ENCODE data around the gene QRFP.

GRCh38 chr9:130864541-130864940 is 32.1 kb downstream of the QRFP start:
- TF ChIP-seq CTCF (IDR thresholded peaks at IDR 0.05; ENCODE audit: low read depth, low read length, missing input control) (no peak), ZBTB33 (IDR thresholded peaks at IDR 0.05) (no peak), ATF3 (IDR thresholded peaks at IDR 0.05) (no peak), JUND (IDR thresholded peaks at IDR 0.05) (no peak), TAF1 (conservative IDR thresholded peaks at IDR 0.05) (no peak), MAX (IDR thresholded peaks at IDR 0.05) (no peak), EGR1 (IDR thresholded peaks at IDR 0.05; ENCODE audit: low read depth in 2 of 2) (no peak), SP1 (IDR thresholded peaks at IDR 0.05) (no peak), FOXA1 (IDR thresholded peaks at IDR 0.05) (no peak), GABPA (IDR thresholded peaks at IDR 0.05 in 1 of 2, conservative IDR thresholded peaks at IDR 0.05 in 1 of 2) (no peak), RAD21 (IDR thresholded peaks at IDR 0.05) (no peak), NR2F2 (IDR thresholded peaks at IDR 0.05) (no peak), HNF4G (IDR thresholded peaks at IDR 0.05) (no peak)
- TF ChIP-seq, protein P1, sequence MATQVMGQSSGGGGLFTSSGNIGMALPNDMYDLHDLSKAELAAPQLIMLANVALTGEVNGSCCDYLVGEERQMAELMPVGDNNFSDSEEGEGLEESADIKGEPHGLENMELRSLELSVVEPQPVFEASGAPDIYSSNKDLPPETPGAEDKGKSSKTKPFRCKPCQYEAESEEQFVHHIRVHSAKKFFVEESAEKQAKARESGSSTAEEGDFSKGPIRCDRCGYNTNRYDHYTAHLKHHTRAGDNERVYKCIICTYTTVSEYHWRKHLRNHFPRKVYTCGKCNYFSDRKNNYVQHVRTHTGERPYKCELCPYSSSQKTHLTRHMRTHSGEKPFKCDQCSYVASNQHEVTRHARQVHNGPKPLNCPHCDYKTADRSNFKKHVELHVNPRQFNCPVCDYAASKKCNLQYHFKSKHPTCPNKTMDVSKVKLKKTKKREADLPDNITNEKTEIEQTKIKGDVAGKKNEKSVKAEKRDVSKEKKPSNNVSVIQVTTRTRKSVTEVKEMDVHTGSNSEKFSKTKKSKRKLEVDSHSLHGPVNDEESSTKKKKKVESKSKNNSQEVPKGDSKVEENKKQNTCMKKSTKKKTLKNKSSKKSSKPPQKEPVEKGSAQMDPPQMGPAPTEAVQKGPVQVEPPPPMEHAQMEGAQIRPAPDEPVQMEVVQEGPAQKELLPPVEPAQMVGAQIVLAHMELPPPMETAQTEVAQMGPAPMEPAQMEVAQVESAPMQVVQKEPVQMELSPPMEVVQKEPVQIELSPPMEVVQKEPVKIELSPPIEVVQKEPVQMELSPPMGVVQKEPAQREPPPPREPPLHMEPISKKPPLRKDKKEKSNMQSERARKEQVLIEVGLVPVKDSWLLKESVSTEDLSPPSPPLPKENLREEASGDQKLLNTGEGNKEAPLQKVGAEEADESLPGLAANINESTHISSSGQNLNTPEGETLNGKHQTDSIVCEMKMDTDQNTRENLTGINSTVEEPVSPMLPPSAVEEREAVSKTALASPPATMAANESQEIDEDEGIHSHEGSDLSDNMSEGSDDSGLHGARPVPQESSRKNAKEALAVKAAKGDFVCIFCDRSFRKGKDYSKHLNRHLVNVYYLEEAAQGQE (IDR thresholded peaks at IDR 0.05): no peak

All from liver (tissue), 3 donors.